KMS-11 (cell line): Measurements from ENCODE around the gene APBA2.

Experiments used
- H2AFZ ChIP-seq: fragments of 200-600 bp; sonication (generic); 2 replicates; pipeline ENCODE4 v1.6.1; 2016; ENCODE audit warnings: antibody characterized with exemption, mixed run types, low read depth
- H3K27ac ChIP-seq: fragments of 200-600 bp; sonication (generic); 2 replicates; pipeline ENCODE4 v1.6.1; 2016; ENCODE audit warnings: mild to moderate bottlenecking, mixed run types
- H3K27me3 ChIP-seq: fragments of 200-600 bp; sonication (generic); 2 replicates; pipeline ENCODE4 v1.6.1; 2017; ENCODE audit warnings: mild to moderate bottlenecking, low read depth, mixed run types, moderate library complexity; ENCODE audit not compliant: insufficient read depth
- H3K36me3 ChIP-seq: fragments of 200-600 bp; sonication (generic); 2 replicates; pipeline ENCODE4 v1.6.1; 2017; ENCODE audit warnings: mild to moderate bottlenecking, mixed run types; ENCODE audit not compliant: insufficient read depth
- H3K4me1 ChIP-seq: fragments of 200-600 bp; sonication (generic); 2 replicates; pipeline ENCODE4 v1.6.1; 2016; ENCODE audit warnings: mild to moderate bottlenecking, low read depth, mixed run types; ENCODE audit not compliant: poor library complexity, severe bottlenecking
- H3K4me2 ChIP-seq: fragments of 200-600 bp; sonication (generic); 2 replicates; pipeline ENCODE4 v1.7.0; 2016; ENCODE audit warnings: mild to moderate bottlenecking, mixed run types
- H3K4me3 ChIP-seq: fragments of 200-600 bp; sonication (generic); IDR thresholded peaks from 2 replicates; pipeline ENCODE4 v1.6.1; 2017; ENCODE audit warnings: low read depth, low read length, mixed read lengths; ENCODE audit not compliant: insufficient read depth
- H3K79me2 ChIP-seq: fragments of 200-600 bp; sonication (generic); 2 replicates; pipeline ENCODE4 v1.6.1; 2016; ENCODE audit warnings: low read depth, mixed run types; ENCODE audit not compliant: insufficient read depth
- H3K9ac ChIP-seq: fragments of 200-600 bp; sonication (generic); 2 replicates; pipeline ENCODE4 v1.6.1; 2016; ENCODE audit warnings: mild to moderate bottlenecking, mixed run types
- H4K20me1 ChIP-seq: fragments of 200-600 bp; sonication (generic); 2 replicates; pipeline ENCODE4 v1.6.1; 2016; ENCODE audit warnings: mild to moderate bottlenecking, mixed run types; ENCODE audit not compliant: insufficient read depth
- CTCF ChIP-seq: fragments of 200-600 bp; sonication (generic); conservative IDR thresholded peaks from 2 replicates; pipeline ENCODE4 v1.6.1; 2017; ENCODE audit warnings: low read depth, mild to moderate bottlenecking, antibody characterized with exemption, low read length, moderate library complexity, mixed read lengths

Gene APBA2

GRCh38 chr15:28880680-28881079 lies 5.1 kb upstream of the APBA2 start:
- Histone ChIP-seq H3K4me2 (no peak overlapping the region), H3K9ac (no peak overlapping the region), H2AFZ (no peak overlapping the region), H3K79me2 (no peaks in the 10 kb centered on the region), H3K27ac (no peak overlapping the region), H3K36me3 (no peaks in the 10 kb centered on the region), H3K27me3 (no peaks in the 10 kb centered on the region), H3K4me1 (no peaks in the 10 kb centered on the region), H4K20me1 (no peaks in the 10 kb centered on the region), H3K4me3 (no peak overlapping the region)
- TF ChIP-seq CTCF, result no peak

DNA sequence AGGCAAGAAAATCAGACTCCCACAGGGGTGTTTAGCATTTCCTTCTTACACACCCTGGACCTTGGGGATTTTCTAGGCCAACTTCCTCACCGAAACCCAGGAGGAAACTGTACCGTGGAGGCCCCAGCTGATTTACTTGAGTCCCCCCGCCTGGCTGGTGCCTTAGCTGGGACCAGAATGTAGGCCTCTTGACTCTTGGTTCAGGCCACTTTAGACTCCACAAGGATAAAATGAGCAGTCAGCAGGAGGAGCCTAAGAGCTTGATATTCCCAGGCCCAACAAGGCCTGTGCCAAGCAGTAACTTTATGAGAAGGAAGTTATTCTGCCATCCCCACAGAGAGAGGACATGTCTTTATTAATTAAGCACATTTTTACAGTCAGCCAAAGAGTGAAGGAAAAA lies 4.6 kb upstream of the APBA2 start:
- no peaks in the 10 kb centered on the region for H3K79me2 ChIP-seq
- no peaks in the 10 kb centered on the region for H3K36me3 ChIP-seq
- no peaks in the 10 kb centered on the region for H3K27me3 ChIP-seq
- no peaks in the 10 kb centered on the region for H3K4me1 ChIP-seq
- H3K9ac ChIP-seq, result no peak overlapping the region
- H3K4me2 ChIP-seq, result no peak overlapping the region
- TF ChIP-seq CTCF, result no peak
- H3K27ac ChIP-seq, result no peak overlapping the region
- no peak overlapping the region for H3K4me3 ChIP-seq
- H4K20me1 ChIP-seq, result no peaks in the 10 kb centered on the region
- H2AFZ ChIP-seq, result no peak overlapping the region

- no peak overlapping the region for H3K27ac ChIP-seq
- no peaks in the 10 kb centered on the region for H3K27me3 ChIP-seq
- no peaks in the 10 kb centered on the region for H3K4me1 ChIP-seq
- no peaks in the 10 kb centered on the region for H3K79me2 ChIP-seq
- H3K36me3 ChIP-seq, result no peaks in the 10 kb centered on the region
- no peaks in the 10 kb centered on the region for H4K20me1 ChIP-seq
- no peak overlapping the region for H3K9ac ChIP-seq
- no peak overlapping the region for H3K4me3 ChIP-seq
- H3K4me2 ChIP-seq, result no peak overlapping the region
- H2AFZ ChIP-seq, result no peak overlapping the region
- TF ChIP-seq CTCF, result no peak
These were observed 4.2 kb upstream of the APBA2 start for GRCh38 chr15:28881600-28881999.

GRCh38 chr15:28884151-28884940 lies 1.4 kb upstream of the APBA2 start:
- Histone ChIP-seq H3K4me3 (no peak overlapping the region), H3K4me1 (no peaks in the 10 kb centered on the region), H3K4me2 (no peak overlapping the region), H3K36me3 (no peaks in the 10 kb centered on the region), H4K20me1 (no peaks in the 10 kb centered on the region), H3K79me2 (no peaks in the 10 kb centered on the region), H2AFZ (no peak overlapping the region), H3K27ac (no peak overlapping the region), H3K27me3 (no peaks in the 10 kb centered on the region), H3K9ac (no peak overlapping the region)
- TF ChIP-seq CTCF, result no peak
